Upper lobe of left lung (tissue), 6 donors: ENCODE results near the gene WIPI1. TPM values are rescaled to one million over a fixed set of nuclear protein-coding genes. Genes with fewer than 3 reads are reported as not detected.

Experiments used
- ATAC-seq, 2 donors: fragments of 200-7000 bp; cut with Tn5 transposase; one replicate each; pipeline ENCODE4 v1.9.1; 2022; ENCODE audit warnings: mild to moderate bottlenecking in 2 of 2, moderate library complexity in 2 of 2; ENCODE audit not compliant: low FRiP score in 2 of 2
- DNase-seq, 2 donors: peaks; one replicate each; pipeline ENCODE4 v3.0.0-alpha.2; 2019 to 2020
- H3K27ac ChIP-seq, 4 donors: fragments of 200-600 bp; sonication (generic); one replicate each; pipeline ENCODE4 v1.5.1; 2016 to 2019
- H3K27me3 ChIP-seq, 4 donors: fragments of 200-600 bp; sonication (generic); one replicate each; pipeline ENCODE4 v1.5.1; 2017 to 2019
- H3K36me3 ChIP-seq, 4 donors: fragments of 200-600 bp; sonication (generic); one replicate each; pipeline ENCODE4 v1.5.1; 2016 to 2019
- H3K4me1 ChIP-seq, 4 donors: fragments of 200-600 bp; sonication (generic); one replicate each; pipeline ENCODE4 v1.5.1; 2018 to 2019
- H3K4me3 ChIP-seq, 4 donors: fragments of 200-600 bp; sonication (generic); one replicate each; pipeline ENCODE4 v1.5.1; 2017 to 2019; ENCODE audit warnings: mild to moderate bottlenecking in 2 of 4, moderate library complexity in 1 of 4
- H3K9me3 ChIP-seq, 4 donors: fragments of 200-600 bp; sonication (generic); one replicate each; pipeline ENCODE4 v1.5.1; 2018 to 2019
- CTCF ChIP-seq, 6 experiments: fragments of 450-650 bp in 4 of 6; fragments of 200-600 bp in 2 of 6; sonication (generic) in 2 of 6; IDR thresholded peaks; one replicate each; pipeline ENCODE4 v1.5.1; 2016 to 2019; ENCODE audit warnings: antibody characterized with exemption in 6 of 6
- EP300 ChIP-seq, 4 donors: sonication (generic); formaldehyde crosslinking; IDR thresholded peaks; one replicate each; pipeline ENCODE4 v1.5.1; 2017; ENCODE audit warnings: antibody characterized with exemption in 4 of 4, control low read depth in 2 of 4
- POLR2A ChIP-seq, 4 donors: fragments of 450-650 bp; IDR thresholded peaks; one replicate each; pipeline ENCODE4 v1.5.1; 2016 to 2017; ENCODE audit warnings: antibody characterized with exemption in 4 of 4, mild to moderate bottlenecking in 2 of 4
- POLR2AphosphoS5 ChIP-seq, 2 donors: sonication (generic); formaldehyde crosslinking; IDR thresholded peaks; one replicate each; pipeline ENCODE4 v1.5.1; 2017; ENCODE audit warnings: antibody characterized with exemption in 2 of 2
- WGBS, 2 donors: methylation state at CpG; one replicate each; pipeline ENCODE4 v1.1.5; 2017 to 2018; 5-methylcytosine and 5-hydroxymethylcytosine counted together
- total RNA-seq, 6 donors: library from RNA; depleted of rRNA in 4 of 6; stranded (reverse); fragments of >200 nt in 4 of 6; gene quantifications; one replicate each; pipeline versions ENCODE4 v1.1.0 to v1.2.1, GENCODE V29; 2016 to 2021
- donor health status: DM: no; HTN: no; CAD: no; lungs with moderate emphysema.
- donor health status: DM: no; HTN: yes; CAD: no; lungs with severe emphysema.

Gene WIPI1
- total RNA-seq, 6 donors from 2014 or later, result 34.7 to 151 (median 44.4) TPM

- no peak overlapping the region for H3K4me3 ChIP-seq
- ATAC-seq (no peak), DNase-seq (no peak)
- no peak overlapping the region for H3K27ac ChIP-seq
- no peaks in the 10 kb centered on the region for H3K9me3 ChIP-seq
- peaks cover 9 to 24% (median 21%) of the 10 kb centered on the region in 4 donors for H3K4me1 ChIP-seq
- TF ChIP-seq POLR2AphosphoS5 (IDR thresholded peaks at IDR 0.05), result no peak
- no peak for TF ChIP-seq POLR2A (IDR thresholded peaks at IDR 0.05)
- TF ChIP-seq EP300 (IDR thresholded peaks at IDR 0.05), result no peak
- no peak for TF ChIP-seq CTCF (IDR thresholded peaks at IDR 0.05)
- no peaks in the 10 kb centered on the region for H3K27me3 ChIP-seq
- H3K36me3 ChIP-seq, result peaks cover 43 to 82% (median 74%) of the 10 kb centered on the region in 4 donors
- WGBS, 2 donors, result 94 to 96% methylated on average over 9 of the region's 9 CpGs
These were observed 24.1 kb downstream of the WIPI1 start for GRCh38 chr17:68433211-68433610.

GRCh38 chr17:68432086-68432864 lies 25.0 kb downstream of the WIPI1 start:
- H3K9me3 ChIP-seq, result no peaks in the 10 kb centered on the region
- ATAC-seq (no peak), DNase-seq (no peak)
- no peak for TF ChIP-seq EP300 (IDR thresholded peaks at IDR 0.05)
- H3K27ac ChIP-seq, result no peak overlapping the region
- no peaks in the 10 kb centered on the region for H3K27me3 ChIP-seq
- no peak overlapping the region for H3K4me3 ChIP-seq
- peaks cover 43 to 91% (median 83%) of the 10 kb centered on the region in 4 donors for H3K36me3 ChIP-seq
- 94% methylated on average over 14 of the region's 14 CpGs for WGBS, 2 donors
- peaks cover 3 to 16% (median 12%) of the 10 kb centered on the region in 4 donors for H3K4me1 ChIP-seq

- Histone ChIP-seq H3K27ac (no peak overlapping the region), H3K4me3 (no peak overlapping the region), H3K4me1 (peaks cover 0 to 10% (median 7%) of the 10 kb centered on the region in 4 donors), H3K9me3 (no peaks in the 10 kb centered on the region), H3K27me3 (no peaks in the 10 kb centered on the region), H3K36me3 (peaks cover 47 to 97% (median 88%) of the 10 kb centered on the region in 4 donors)
- ATAC-seq (no peak), DNase-seq (no peak)
- TF ChIP-seq POLR2AphosphoS5 (IDR thresholded peaks at IDR 0.05) (no peak), POLR2A (IDR thresholded peaks at IDR 0.05) (no peak)
- 76 to 82% methylated on average over 15 of the region's 15 CpGs for WGBS, 2 donors
These were observed 25.6 kb downstream of the WIPI1 start for GRCh38 chr17:68431661-68432071.

GRCh38 chr17:68431045-68431608 lies 26.2 kb downstream of the WIPI1 start:
- Histone ChIP-seq H3K4me3 (no peak overlapping the region), H3K27me3 (no peaks in the 10 kb centered on the region), H3K4me1 (peaks cover 0 to 4% (median 1%) of the 10 kb centered on the region in 4 donors), H3K27ac (no peak overlapping the region), H3K36me3 (peaks cover 49 to 100% (median 94%) of the 10 kb centered on the region in 4 donors), H3K9me3 (no peaks in the 10 kb centered on the region)
- no peak for DNase-seq
- ATAC-seq, result no peak
- WGBS, 2 donors, result 85 to 92% methylated on average over 12 to 13 of the region's 13 CpGs
- TF ChIP-seq EP300 (IDR thresholded peaks at IDR 0.05) (no peak), POLR2AphosphoS5 (IDR thresholded peaks at IDR 0.05) (no peak), CTCF (IDR thresholded peaks at IDR 0.05) (no peak), POLR2A (IDR thresholded peaks at IDR 0.05) (no peak)

- Histone ChIP-seq H3K36me3 (peaks cover 52 to 100% (median 95%) of the 10 kb centered on the region in 4 donors), H3K4me1 (no peaks in the 10 kb centered on the region), H3K4me3 (no peak overlapping the region), H3K9me3 (no peaks in the 10 kb centered on the region), H3K27ac (no peak overlapping the region), H3K27me3 (no peaks in the 10 kb centered on the region)
- DNase-seq, result no peak
- WGBS, 2 donors, result 95 to 96% methylated on average over 6 to 11 of the region's 11 CpGs
- ATAC-seq, result no peak
- TF ChIP-seq POLR2AphosphoS5 (IDR thresholded peaks at IDR 0.05) (no peak), CTCF (IDR thresholded peaks at IDR 0.05) (no peak), EP300 (IDR thresholded peaks at IDR 0.05) (no peak), POLR2A (IDR thresholded peaks at IDR 0.05) (no peak)
These were observed 27.4 kb downstream of the WIPI1 start for GRCh38 chr17:68429881-68430280.
